H9 (cell line): ENCODE measurements around the gene AGO3. TPM values are rescaled to one million over a fixed set of nuclear protein-coding genes. Genes with fewer than 3 reads are reported as not detected.

ENCODE experiments used
- DNase-seq: peaks from one replicate; pipeline ENCODE4 v3.0.0-alpha.2; 2017
- H2AFZ ChIP-seq: one replicate; pipeline ENCODE4 v1.6.1; 2013; ENCODE audit warnings: mild to moderate bottlenecking, low read length, control low read depth, moderate library complexity
- H2AK5ac ChIP-seq: 2 replicates; pipeline ENCODE4 v1.6.1; 2013; ENCODE audit warnings: low read length, control low read depth, mixed read lengths; ENCODE audit not compliant: insufficient read length
- H2BK120ac ChIP-seq: one replicate; pipeline ENCODE4 v1.6.1; 2013; ENCODE audit warnings: low read depth, mild to moderate bottlenecking, low read length, control low read depth, inconsistent platforms; ENCODE audit not compliant: poor library complexity, severe bottlenecking
- H2BK12ac ChIP-seq: 2 replicates; pipeline ENCODE4 v1.6.1; 2013; ENCODE audit warnings: low read length, control low read depth, mixed read lengths, low read depth; ENCODE audit not compliant: insufficient read length
- H2BK15ac ChIP-seq: 2 replicates; pipeline ENCODE4 v1.6.1; 2013; ENCODE audit warnings: low read depth, low read length, control low read depth
- H2BK20ac ChIP-seq: one replicate; pipeline ENCODE4 v1.6.1; 2013; ENCODE audit warnings: low read depth, mild to moderate bottlenecking, low read length, control low read depth, inconsistent platforms; ENCODE audit not compliant: poor library complexity, severe bottlenecking
- H2BK5ac ChIP-seq: 2 replicates; pipeline ENCODE4 v1.6.1; 2013; ENCODE audit warnings: low read length, control low read depth, mixed read lengths; ENCODE audit not compliant: insufficient read length
- H3K14ac ChIP-seq: 2 replicates; pipeline ENCODE4 v1.6.1; 2013; ENCODE audit warnings: low read length, control low read depth; ENCODE audit not compliant: insufficient read depth
- H3K18ac ChIP-seq: 2 replicates; pipeline ENCODE4 v1.6.1; 2013; ENCODE audit warnings: low read depth, mild to moderate bottlenecking, mixed read lengths, low read length, control low read depth; ENCODE audit not compliant: insufficient read length
- H3K23ac ChIP-seq: 2 replicates; pipeline ENCODE4 v1.6.1; 2013; ENCODE audit warnings: low read length, control low read depth, mixed read lengths, low read depth; ENCODE audit not compliant: insufficient read length
- H3K23me2 ChIP-seq: 2 replicates; pipeline ENCODE4 v1.6.1; 2013; ENCODE audit warnings: low read depth, mild to moderate bottlenecking, mixed read lengths, low read length, control low read depth; ENCODE audit not compliant: insufficient read length, poor library complexity, severe bottlenecking
- H3K27ac ChIP-seq: 2 replicates; pipeline ENCODE4 v1.5.1; 2013; ENCODE audit warnings: low read length, control low read depth, mixed read lengths, low read depth; ENCODE audit not compliant: insufficient read length
- H3K27me3 ChIP-seq: 2 replicates; pipeline ENCODE4 v1.6.1; 2013; ENCODE audit warnings: low read length, control low read depth, inconsistent platforms; ENCODE audit not compliant: insufficient read depth
- H3K4ac ChIP-seq: 2 replicates; pipeline ENCODE4 v1.6.1; 2013; ENCODE audit warnings: low read depth, mild to moderate bottlenecking, control low read depth, inconsistent platforms, low read length, moderate library complexity
- H3K4me1 ChIP-seq: 2 replicates; pipeline ENCODE4 v1.6.1; 2013; ENCODE audit warnings: low read length, control low read depth, inconsistent platforms; ENCODE audit not compliant: insufficient read depth
- H3K4me2 ChIP-seq: 2 replicates; pipeline ENCODE4 v1.6.1; 2013; ENCODE audit warnings: low read length, control low read depth, mixed read lengths; ENCODE audit not compliant: insufficient read length, insufficient read depth
- H3K56ac ChIP-seq: 2 replicates; pipeline ENCODE4 v1.6.1; 2013; ENCODE audit warnings: low read depth, mild to moderate bottlenecking, mixed read lengths, low read length, control low read depth; ENCODE audit not compliant: insufficient read length
- H3K79me1 ChIP-seq: 2 replicates; pipeline ENCODE4 v1.6.1; 2013; ENCODE audit warnings: low read depth, mild to moderate bottlenecking, moderate library complexity, low read length, control low read depth, inconsistent platforms; ENCODE audit not compliant: insufficient read depth, poor library complexity, severe bottlenecking
- H3K79me2 ChIP-seq: 2 replicates; pipeline ENCODE4 v1.6.1; 2013; ENCODE audit warnings: low read length, control low read depth, inconsistent platforms; ENCODE audit not compliant: insufficient read depth
- H3K9ac ChIP-seq: 2 replicates; pipeline ENCODE4 v1.6.1; 2013; ENCODE audit warnings: low read length, control low read depth, mixed read lengths; ENCODE audit not compliant: insufficient read length; ENCODE audit errors: extremely low read depth
- H3K9me3 ChIP-seq: one replicate; pipeline ENCODE4 v1.6.1; 2013; ENCODE audit warnings: low read depth, low read length, inconsistent platforms; ENCODE audit not compliant: control insufficient read depth
- H3T11ph ChIP-seq: one replicate; pipeline ENCODE4 v1.6.1; 2013; ENCODE audit warnings: mild to moderate bottlenecking, low read length, control low read depth, inconsistent platforms
- H4K20me1 ChIP-seq: one replicate; pipeline ENCODE4 v1.6.1; 2013; ENCODE audit not compliant: control insufficient read depth, insufficient read length, insufficient read depth
- H4K5ac ChIP-seq: 2 replicates; pipeline ENCODE4 v1.6.1; 2013; ENCODE audit warnings: low read depth, mild to moderate bottlenecking, mixed read lengths, low read length, control low read depth; ENCODE audit not compliant: insufficient read length
- H4K8ac ChIP-seq: replicated peaks from 2 replicates; pipeline ENCODE4 v1.6.1; 2013; ENCODE audit warnings: low read length, control low read depth, mixed read lengths, low read depth; ENCODE audit not compliant: insufficient read length
- H4K91ac ChIP-seq: 2 replicates; pipeline ENCODE4 v1.6.1; 2013; ENCODE audit warnings: low read depth, mild to moderate bottlenecking, moderate library complexity, mixed read lengths, low read length, control low read depth; ENCODE audit not compliant: insufficient read length
- H3K27ac Mint-ChIP-seq, 3 experiments: 2 replicates in 2 of 3; 3 replicates in 1 of 3; pipeline ENCODE4 v1.8.0; 2020 to 2021; ENCODE audit warnings: mixed read lengths in 3 of 3, mild to moderate bottlenecking in 1 of 3, moderate library complexity in 1 of 3
- H3K27me3 Mint-ChIP-seq: 2 replicates; pipeline ENCODE4 v1.8.0; 2021; ENCODE audit warnings: low read depth, mild to moderate bottlenecking, moderate library complexity, mixed read lengths
- H3K36me3 Mint-ChIP-seq, 3 experiments: 2 replicates in 2 of 3; 3 replicates in 1 of 3; pipeline ENCODE4 v1.8.0; 2020 to 2021; ENCODE audit warnings: low read depth in 3 of 3, mixed read lengths in 3 of 3; ENCODE audit not compliant: insufficient read depth in 1 of 3
- H3K4me1 Mint-ChIP-seq, 2 experiments: 2 replicates each; pipeline ENCODE4 v1.8.0; 2020; ENCODE audit warnings: mixed read lengths in 2 of 2
- H3K4me3 Mint-ChIP-seq, 2 experiments: 2 replicates in 1 of 2; 3 replicates in 1 of 2; pipeline ENCODE4 v1.8.0; 2020 to 2021; ENCODE audit warnings: mild to moderate bottlenecking in 2 of 2, mixed read lengths in 2 of 2, moderate library complexity in 1 of 2
- H3K9me3 Mint-ChIP-seq, 2 experiments: 2 replicates in 1 of 2; 3 replicates in 1 of 2; pipeline ENCODE4 v1.8.0; 2020; ENCODE audit warnings: mild to moderate bottlenecking in 2 of 2, mixed read lengths in 2 of 2, moderate library complexity in 1 of 2
- CTCF ChIP-seq: fragments of 200-600 bp; sonication (generic); conservative IDR thresholded peaks from 3 replicates; pipeline ENCODE4 v1.8.0; 2021; ENCODE audit warnings: antibody characterized with exemption, mild to moderate bottlenecking
- WGBS: extraction: QIAGEN DNeasy Blood & Tissue Kit; methylation state at CpG from one replicate; pipeline ENCODE4 v1.1.7; 2013; ENCODE audit warnings: missing lambda C conversion rate, low lambda C conversion rate, mixed read lengths; ENCODE audit not compliant: insufficient read length; ENCODE audit errors: extremely low coverage; 5-methylcytosine and 5-hydroxymethylcytosine counted together
- total RNA-seq: library from RNA; stranded (reverse); gene quantifications from 2 replicates; pipeline ENCODE4 v1.2.1, GENCODE V29; 2021

Gene AGO3
- total RNA-seq, 1 experiment from 2014 or later = 27.0 TPM

GRCh38 chr1:36100376-36100775 lies 169.5 kb downstream of the AGO3 start:
- Mint-ChIP-seq H3K9me3 (no peaks in the 10 kb centered on the region), H3K27me3 (no peaks in the 10 kb centered on the region), H3K4me3 (no peak overlapping the region), H3K36me3 (peaks cover 0 to 5% (median 0%) of the 10 kb centered on the region in 3 experiments; a peak in 1 of 7 replicates), H3K27ac (no peak overlapping the region), H3K4me1 (peaks cover 16 to 19% of the 10 kb centered on the region in 2 experiments)
- no peak overlapping the region for H2AFZ ChIP-seq
- H2BK15ac ChIP-seq = no peak overlapping the region
- H3K4me1 ChIP-seq = no peaks in the 10 kb centered on the region
- H2BK20ac ChIP-seq = no peak overlapping the region
- no peak overlapping the region for H3K4me2 ChIP-seq
- WGBS = no CpG with 5 or more reads among the region's 6 CpGs
- H4K91ac ChIP-seq = no peak overlapping the region
- no peak overlapping the region for H3K18ac ChIP-seq
- no peak overlapping the region for H2BK5ac ChIP-seq
- H3K56ac ChIP-seq = no peak overlapping the region
- no peak overlapping the region for H2AK5ac ChIP-seq
- no peaks in the 10 kb centered on the region for H3K23me2 ChIP-seq
- no peak overlapping the region for H3K4ac ChIP-seq
- H3K27me3 ChIP-seq = no peaks in the 10 kb centered on the region
- no peak overlapping the region for H3K9ac ChIP-seq
- TF ChIP-seq CTCF = no peak
- no peaks in the 10 kb centered on the region for H3K79me1 ChIP-seq
- no peak overlapping the region for H3T11ph ChIP-seq
- no peak overlapping the region for H3K27ac ChIP-seq
- DNase-seq = no peak
- H3K79me2 ChIP-seq = no peaks in the 10 kb centered on the region
- no peak overlapping the region for H2BK12ac ChIP-seq
- H3K9me3 ChIP-seq = no peaks in the 10 kb centered on the region
- no peak overlapping the region for H2BK120ac ChIP-seq
- H4K5ac ChIP-seq = no peak overlapping the region
- no peaks in the 10 kb centered on the region for H4K20me1 ChIP-seq
- no peak overlapping the region for H4K8ac ChIP-seq
- no peak overlapping the region for H3K14ac ChIP-seq
- H3K23ac ChIP-seq = no peak overlapping the region
